KOPT-K1 (cell line): ENCODE results near the gene CAV3.

Experiments used
- H3K27ac ChIP-seq: fragments of 200-600 bp; sonication (generic); 2 replicates; pipeline ENCODE4 v1.5.1; 2016; ENCODE audit warnings: antibody characterized with exemption, mild to moderate bottlenecking, low read depth, low read length; ENCODE audit not compliant: poor library complexity, severe bottlenecking
- H3K36me3 ChIP-seq: fragments of 200-600 bp; sonication (generic); 2 replicates; pipeline ENCODE4 v1.5.1; 2017; ENCODE audit warnings: antibody characterized with exemption, mild to moderate bottlenecking, low read length, moderate library complexity; ENCODE audit not compliant: insufficient read depth
- H3K9me3 ChIP-seq: fragments of 200-600 bp; sonication (generic); 2 replicates; pipeline ENCODE4 v1.5.1; 2017; ENCODE audit warnings: antibody characterized with exemption, low read length, mild to moderate bottlenecking; ENCODE audit not compliant: insufficient read depth, poor library complexity, severe bottlenecking

Gene CAV3

DNA sequence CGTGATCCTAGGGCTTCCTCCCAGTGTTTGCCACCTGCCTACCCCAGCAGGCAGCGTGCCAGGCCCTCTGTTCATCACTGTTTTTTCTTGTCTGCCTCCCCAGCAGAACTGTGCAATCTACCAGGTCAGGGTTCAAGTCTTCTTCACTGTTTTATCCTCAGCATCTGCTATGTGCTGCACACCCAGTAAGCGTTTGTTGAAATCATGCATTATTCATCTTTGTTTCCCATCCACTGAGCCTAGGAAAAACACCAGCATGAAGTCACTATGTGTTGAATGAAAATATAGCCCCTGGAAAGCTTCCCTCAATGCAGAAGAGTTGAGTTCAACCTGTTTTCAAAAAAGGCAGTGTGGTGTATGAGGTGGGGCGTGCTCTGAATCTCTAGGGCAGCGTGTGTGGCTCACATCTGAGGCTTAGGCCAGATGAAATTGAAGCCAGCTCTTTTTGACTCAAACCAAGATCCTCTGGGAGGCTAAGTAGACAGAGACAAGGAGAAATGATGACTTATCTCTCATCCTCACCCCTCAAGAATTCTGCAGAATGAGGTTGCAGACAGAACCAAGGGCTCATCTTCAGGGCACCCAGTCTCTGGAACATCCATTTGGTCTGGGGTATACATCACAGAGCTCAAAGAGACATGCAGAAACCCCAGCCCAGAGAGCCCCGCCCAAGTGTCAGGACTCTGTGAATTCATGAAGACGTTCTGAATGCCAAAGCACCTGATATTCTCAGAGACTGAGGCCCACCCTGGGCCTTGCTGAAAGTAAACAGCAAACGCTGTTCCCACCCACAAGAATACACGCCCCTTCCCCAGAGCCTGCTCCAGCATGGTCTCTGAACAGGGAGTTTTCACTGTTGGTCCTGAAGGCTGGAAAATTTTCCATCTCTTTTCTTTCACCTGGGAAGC is 5.7 kb upstream of the CAV3 start:
- no peaks in the 10 kb centered on the region for H3K36me3 ChIP-seq
- H3K27ac ChIP-seq, result no peak overlapping the region
- H3K9me3 ChIP-seq, result peaks cover 10% of the 10 kb centered on the region

- no peak overlapping the region for H3K27ac ChIP-seq
- peaks cover 10% of the 10 kb centered on the region for H3K9me3 ChIP-seq
- H3K36me3 ChIP-seq, result no peaks in the 10 kb centered on the region
Observed at GRCh38 chr3:8729479-8729878, 4.1 kb upstream of the CAV3 start.

GRCh38 chr3:8730656-8731055 is 2.9 kb upstream of the CAV3 start:
- no peaks in the 10 kb centered on the region for H3K36me3 ChIP-seq
- peaks cover 9% of the 10 kb centered on the region for H3K9me3 ChIP-seq
- H3K27ac ChIP-seq, result no peak overlapping the region

- H3K36me3 ChIP-seq, result no peaks in the 10 kb centered on the region
- no peak overlapping the region for H3K27ac ChIP-seq
- no peaks in the 10 kb centered on the region for H3K9me3 ChIP-seq
Observed at GRCh38 chr3:8732413-8732812, 1.2 kb upstream of the CAV3 start.

DNA sequence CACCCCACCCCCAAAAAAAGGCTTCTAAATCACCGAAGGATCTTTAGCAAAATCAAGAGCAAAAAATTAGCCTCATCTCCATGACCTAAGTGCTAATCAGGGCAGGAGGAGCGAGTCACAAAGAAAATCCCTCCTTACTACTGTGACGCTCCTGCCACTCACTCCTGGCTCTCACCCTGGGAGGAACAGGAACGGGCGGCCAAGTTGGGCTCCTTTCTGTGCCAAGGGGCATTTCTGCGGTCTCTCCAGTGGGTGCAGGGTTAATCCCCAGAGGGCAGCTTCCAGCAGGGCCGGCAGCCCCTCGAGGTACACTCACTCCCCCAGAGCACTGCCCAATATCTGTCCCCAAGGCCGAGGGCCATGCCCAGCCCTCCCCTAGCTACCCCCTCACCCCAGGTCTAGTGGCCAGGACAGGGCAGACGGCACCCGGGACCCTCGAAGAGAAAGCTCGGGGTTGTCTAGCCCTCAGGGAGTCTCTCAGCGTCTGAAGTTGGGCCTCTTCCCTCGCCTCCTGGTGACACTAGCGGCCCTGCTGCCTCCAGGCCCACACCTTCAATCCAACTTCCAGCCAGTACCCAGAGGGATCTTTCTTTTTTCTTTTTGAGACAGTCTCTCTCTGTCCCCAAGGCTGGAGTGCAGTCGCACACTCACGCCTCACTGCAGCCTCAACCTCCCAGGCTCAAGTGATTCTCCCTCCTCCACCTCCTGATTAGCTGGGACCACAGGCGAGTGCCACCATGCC is 706 bp downstream of the CAV3 start:
- no peaks in the 10 kb centered on the region for H3K36me3 ChIP-seq
- H3K27ac ChIP-seq, result no peak overlapping the region
- H3K9me3 ChIP-seq, result no peaks in the 10 kb centered on the region

- Histone ChIP-seq H3K27ac (no peak overlapping the region), H3K9me3 (no peaks in the 10 kb centered on the region), H3K36me3 (no peaks in the 10 kb centered on the region)
Observed at GRCh38 chr3:8734908-8735307, 1.3 kb downstream of the CAV3 start.

DNA sequence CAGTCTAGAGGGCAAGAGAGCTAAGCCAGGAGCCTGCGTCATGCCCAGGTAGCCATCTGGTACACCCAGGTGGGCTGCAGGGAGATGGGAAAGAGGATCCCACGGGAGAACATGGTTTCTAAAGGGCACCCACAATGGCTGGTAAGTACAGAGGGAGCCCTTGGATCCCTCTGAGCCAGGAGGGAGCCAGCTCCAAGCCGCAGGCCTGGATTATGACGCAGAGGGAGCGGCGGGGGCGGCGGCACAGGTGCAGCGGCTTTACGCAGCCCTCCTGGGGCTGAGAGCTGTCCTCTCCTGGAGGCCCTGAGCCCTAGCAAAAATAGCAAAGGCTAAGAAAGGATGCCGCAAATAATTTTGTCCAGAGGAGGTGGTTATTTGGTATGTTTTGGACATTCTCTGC is 2.8 kb downstream of the CAV3 start:
- Histone ChIP-seq H3K27ac (no peak overlapping the region), H3K9me3 (no peaks in the 10 kb centered on the region), H3K36me3 (no peaks in the 10 kb centered on the region)

DNA sequence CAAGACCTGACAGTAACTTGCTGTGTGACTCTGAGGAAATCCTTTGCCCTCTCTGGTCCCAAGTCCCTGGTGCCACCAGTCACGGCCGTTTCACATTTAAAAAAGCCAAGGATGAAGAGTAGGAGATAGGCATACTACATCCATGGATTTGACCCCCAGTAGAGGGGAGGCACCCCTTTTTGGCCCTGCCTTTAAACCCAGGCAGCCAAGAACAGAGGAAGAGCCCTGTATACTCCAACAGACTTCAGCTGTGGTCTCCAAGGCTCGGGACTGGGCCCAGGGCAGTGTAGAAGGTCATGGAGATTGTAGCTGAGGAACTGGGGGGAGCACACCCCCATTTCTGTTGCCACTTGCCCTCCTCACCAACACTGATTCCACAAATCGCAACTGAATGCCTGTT is 3.7 kb downstream of the CAV3 start:
- Histone ChIP-seq H3K36me3 (no peaks in the 10 kb centered on the region), H3K27ac (no peak overlapping the region), H3K9me3 (no peaks in the 10 kb centered on the region)

DNA sequence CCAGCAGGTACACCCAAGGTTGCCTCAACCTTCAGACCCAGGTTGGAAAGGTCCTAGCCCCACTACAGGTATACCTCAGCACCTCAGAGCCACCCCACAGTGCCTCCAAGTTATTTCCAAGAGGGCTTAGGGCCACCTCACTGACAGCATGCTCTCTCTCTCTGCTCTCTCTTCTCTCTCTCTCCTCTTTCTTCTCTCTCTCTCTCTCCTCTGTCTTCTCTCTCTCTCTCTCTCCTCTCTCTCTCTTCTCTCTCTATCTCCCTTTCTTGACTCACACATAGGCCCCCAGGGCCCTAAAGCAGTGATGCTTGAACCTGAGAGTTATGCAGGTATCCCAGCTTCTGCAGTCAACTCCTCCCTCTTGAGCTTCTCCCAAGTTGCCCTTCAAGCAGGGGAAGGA is 4.2 kb downstream of the CAV3 start:
- H3K36me3 ChIP-seq, result no peaks in the 10 kb centered on the region
- no peaks in the 10 kb centered on the region for H3K9me3 ChIP-seq
- H3K27ac ChIP-seq, result no peak overlapping the region

DNA sequence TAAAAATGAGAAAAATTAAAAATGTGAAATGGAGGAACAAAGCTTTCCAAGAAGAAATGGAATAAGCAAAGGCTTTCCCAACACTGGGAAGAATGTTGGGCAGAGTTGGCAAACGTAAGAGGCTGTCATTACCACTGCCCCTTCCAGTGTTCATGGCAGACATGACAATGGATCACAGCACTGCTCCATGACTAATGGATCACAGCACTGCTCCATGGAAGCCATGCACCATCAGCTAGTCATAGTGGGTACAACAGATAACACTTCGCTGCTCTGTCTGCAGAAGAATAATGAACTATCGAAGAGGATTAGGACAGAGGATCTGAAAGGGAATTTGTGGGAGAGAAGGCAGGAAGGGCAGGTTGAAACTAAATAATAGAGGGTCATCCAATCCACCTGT is 5.0 kb downstream of the CAV3 start:
- H3K36me3 ChIP-seq, result no peaks in the 10 kb centered on the region

DNA sequence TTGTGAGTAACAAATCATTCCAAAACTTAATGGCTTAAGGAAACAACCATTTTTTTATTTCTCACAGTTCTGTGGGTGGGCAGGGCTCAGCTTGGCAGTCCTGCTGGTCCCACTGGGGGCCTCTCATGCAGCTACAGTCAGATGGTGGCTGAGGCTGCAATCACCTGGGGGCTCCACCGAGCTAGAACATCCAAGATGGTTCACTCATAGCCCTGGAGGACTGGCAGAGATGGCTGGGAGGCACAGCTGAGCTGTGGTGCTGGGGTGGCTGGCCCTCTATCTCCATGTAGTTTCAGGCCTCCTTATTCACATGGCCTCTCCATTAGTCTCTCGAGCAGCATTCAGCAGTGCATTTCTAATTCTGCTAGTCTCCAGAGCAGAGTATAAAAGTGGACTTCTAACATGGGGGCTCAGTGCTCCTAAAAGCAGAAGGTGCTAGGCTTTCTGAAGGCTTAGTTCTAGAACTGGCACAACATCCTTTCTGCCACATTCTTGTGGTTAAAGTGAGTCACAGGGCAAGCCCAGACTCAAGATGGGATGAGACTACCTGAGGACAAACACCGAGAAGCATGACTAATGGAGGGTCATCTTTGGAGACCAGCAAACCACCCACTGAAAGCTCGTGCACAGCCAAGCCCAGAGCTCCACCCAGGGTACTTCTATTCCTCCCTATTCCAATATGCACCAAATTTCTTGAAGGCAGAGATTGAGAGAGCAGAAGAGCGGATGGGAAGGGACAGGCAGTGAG is 6.3 kb downstream of the CAV3 start:
- Histone ChIP-seq H3K27ac (no peak overlapping the region), H3K9me3 (no peaks in the 10 kb centered on the region), H3K36me3 (no peaks in the 10 kb centered on the region)

More for the DNA sequence above, 5.0 kb downstream of the CAV3 start:
- Histone ChIP-seq H3K9me3 (no peaks in the 10 kb centered on the region), H3K27ac (no peak overlapping the region)

- Histone ChIP-seq H3K9me3 (no peaks in the 10 kb centered on the region), H3K36me3 (no peaks in the 10 kb centered on the region), H3K27ac (no peak overlapping the region)
Observed at GRCh38 chr3:8741581-8742261, 8.1 kb downstream of the CAV3 start.

DNA sequence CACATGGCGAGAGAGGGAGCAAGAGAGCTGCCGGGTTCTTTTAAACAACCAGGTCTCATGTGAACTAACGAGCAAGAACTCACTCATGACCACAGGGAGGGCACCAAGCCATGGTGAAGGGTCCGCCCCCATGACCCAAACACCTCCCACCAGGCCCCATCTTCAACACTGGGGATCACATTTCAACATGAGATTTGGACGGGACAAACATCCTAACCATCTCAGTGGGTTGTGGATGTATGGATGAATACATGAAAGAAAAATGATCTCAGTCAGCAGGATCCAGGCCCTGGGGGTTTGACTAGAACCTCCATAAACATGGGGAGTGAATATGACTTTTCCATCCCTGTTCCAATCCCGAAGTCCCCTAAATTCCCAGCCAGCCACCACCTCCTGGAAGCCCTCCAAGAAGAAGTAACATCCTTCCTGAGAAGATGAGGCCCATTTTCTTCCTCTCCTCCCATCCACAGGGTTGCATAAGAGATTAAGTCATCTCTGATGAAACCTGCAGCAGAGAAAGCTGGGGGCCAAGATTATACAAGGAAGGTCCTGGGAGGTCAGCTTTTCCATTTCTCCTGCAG is 9.5 kb downstream of the CAV3 start:
- Histone ChIP-seq H3K36me3 (no peaks in the 10 kb centered on the region), H3K27ac (no peak overlapping the region), H3K9me3 (no peaks in the 10 kb centered on the region)

DNA sequence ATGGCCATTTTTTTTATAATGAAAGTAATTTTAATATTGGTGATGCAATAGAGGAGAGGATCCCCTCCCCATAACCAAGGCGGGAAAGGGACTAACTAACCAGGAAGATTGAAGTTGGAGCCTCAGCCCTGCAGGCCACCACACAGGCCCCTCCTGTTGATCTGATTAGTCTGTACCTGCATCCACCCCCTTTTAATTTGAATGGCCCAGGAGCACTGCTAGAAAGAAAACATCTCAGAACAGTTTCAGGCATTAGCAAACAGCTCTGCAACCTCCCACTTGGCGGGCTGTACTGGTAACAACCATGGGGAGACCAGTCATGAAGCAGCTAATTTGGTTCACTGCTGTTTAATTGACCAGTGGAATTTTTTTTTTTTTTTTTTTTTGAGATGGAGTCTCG is 10.3 kb downstream of the CAV3 start:
- Histone ChIP-seq H3K9me3 (no peaks in the 10 kb centered on the region), H3K27ac (no peak overlapping the region), H3K36me3 (no peaks in the 10 kb centered on the region)
